GM21528 (cell line): ENCODE measurements around the gene TNFRSF19.

ENCODE experiments used
- ATAC-seq: cut with Tn5 transposase; IDR thresholded peaks from one replicate; pipeline ENCODE4 v1.9.1; 2021; ENCODE audit warnings: mild to moderate bottlenecking, moderate library complexity; ENCODE audit not compliant: unreplicated experiment, low FRiP score

TNFRSF19 gene

DNA sequence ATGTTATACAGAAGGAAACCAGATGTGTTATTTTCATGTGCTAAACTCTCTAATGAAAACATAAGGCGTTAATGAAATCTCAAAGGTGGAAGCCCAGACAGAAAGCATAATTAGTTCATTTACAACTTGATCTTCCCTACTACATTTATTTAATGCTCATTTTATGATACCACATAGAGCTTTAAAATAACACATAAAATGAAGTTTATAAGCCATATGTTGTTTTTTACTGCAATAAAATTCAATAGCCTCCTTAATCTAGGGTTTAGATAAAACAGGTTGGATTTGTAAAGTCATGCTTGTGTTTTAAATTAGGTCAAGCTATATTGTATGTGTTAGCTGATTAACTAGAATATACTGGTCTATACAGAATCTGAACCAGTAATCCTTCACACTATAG is 81.2 kb downstream of the TNFRSF19 start:
- no peak for ATAC-seq

DNA sequence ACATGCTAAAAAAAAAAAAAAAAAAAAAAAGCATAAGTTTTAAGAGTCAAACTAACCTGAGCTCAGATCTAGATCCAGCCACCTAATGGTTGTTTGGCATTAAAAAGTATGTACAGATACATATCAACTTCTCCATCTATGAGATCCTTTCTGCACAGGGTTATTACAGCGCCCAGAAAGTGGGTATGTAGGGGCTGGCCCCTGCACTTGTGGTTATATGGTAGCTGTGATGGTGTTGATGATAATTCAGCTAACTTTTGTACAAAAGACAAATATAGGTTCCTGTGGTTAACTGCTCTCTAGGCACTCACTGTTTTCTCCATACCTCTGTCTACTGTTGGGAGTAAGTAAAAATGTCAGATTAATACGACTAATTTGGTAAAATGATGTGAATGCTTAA is 81.7 kb downstream of the TNFRSF19 start:
- no peak for ATAC-seq

DNA sequence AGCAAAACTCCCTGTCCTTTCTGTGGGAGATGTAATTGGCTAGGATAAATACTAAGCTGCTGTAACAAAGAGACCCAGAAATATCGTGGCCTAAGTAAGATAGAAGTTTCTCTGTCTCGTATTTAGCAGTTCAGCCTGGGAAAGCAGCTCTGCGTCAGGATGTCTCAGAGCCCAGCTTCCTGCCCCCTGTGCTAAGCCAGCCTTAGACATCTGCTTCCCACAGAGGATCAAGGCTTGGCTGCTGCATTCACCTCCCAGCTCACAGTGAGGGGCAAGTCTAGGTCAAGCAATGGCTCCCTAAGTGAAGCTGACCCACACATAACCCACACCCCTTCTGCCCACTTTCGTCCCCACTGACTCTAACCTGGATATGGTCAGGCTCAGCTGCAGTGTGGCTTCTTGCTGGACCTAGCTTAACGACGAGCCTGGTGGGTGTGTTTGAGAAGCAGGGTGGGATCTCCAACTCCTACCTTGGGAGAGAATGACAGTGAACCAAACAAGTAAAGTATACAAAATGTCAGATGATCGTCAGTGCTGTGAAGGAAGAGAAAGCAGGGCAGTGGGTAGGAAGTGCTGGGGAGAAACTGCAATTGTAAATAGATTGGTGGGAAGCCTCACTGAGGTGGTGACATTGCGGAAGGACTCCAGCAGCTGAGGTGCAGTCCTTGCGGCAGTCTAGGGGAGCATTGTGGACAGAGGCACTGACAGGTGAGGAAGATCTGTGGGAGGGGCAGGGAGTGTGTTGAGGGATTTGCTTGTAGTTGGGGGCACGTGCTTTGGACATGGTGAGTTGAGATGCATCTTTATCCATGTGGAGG is 82.9 kb downstream of the TNFRSF19 start:
- no peak for ATAC-seq

DNA sequence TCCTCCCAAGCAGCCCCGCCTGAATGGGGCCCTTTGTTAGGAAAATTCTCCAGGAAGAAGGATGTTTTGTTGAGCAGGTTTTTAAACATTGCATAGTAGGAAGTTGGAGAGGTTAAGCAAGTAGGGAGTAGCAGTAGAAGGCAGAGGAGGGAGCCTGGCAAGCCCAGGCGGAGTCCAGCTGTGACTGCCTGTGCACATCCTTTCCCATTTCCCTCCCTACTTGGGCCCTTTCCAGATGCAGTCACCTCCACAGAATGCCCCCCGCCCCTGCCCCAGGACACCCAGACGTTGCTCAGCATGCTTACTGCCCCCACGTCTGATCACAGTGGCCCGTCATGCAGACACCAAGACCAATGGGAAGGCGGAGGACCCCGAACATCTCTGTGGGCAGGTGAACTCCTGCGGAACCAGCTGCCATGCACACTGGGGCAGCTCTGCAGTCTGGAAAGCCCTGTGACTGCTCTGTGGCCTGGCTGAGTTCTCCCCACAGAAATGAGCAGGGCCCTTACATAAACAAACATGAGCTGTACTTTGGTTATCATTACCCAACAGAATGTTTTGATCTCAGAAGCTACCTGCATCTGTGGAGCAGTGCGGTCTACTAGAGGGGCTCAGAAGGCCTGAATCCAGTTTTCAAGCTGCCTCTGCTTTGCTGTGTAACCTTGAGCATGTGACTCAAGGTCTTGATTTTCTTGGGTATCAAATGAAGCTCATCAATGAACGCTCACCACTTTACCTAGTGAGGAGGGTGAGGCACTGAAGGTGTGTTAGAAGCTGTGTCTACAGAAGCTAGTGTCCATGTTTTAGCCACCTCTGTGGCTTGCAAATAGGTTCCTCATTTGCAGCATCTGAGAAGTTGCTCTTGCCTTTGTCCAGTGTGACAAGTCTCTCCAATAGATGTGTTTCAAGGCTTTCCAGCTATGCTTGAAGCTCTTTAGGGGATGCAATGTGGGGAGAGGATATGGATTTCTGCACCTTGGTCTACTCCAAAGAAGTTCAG is 84.2 kb downstream of the TNFRSF19 start:
- ATAC-seq, result no peak

GRCh38 chr13:23655321-23655720 is 85.1 kb downstream of the TNFRSF19 start:
- ATAC-seq, result no peak

- no peak for ATAC-seq
Observed at GRCh38 chr13:23656637-23657371, 86.6 kb downstream of the TNFRSF19 start.

DNA sequence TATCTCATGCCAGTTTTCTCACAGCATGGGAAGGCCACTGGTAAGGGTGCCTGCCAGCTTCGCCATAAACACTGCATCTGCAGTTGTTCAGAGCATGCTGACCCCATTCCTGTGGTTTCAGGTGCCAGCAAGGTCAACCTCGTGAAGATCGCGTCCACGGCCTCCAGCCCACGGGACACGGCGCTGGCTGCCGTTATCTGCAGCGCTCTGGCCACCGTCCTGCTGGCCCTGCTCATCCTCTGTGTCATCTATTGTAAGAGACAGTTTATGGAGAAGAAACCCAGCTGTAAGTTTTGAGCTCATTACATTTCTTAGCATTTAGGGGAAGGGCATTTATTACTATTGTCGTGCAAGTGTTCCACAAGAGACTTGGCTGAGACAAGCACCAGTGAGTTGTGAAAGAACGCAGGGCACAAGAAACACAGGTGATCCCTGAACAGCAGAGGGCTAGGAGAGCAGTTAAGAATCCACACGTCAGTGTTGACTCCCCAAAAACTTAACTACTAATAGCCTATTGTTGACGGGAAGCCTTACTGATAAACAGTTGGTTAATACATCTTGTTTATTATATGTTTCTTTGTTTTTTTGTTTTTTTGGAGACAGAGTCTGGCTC is 88.8 kb downstream of the TNFRSF19 start:
- no peak for ATAC-seq

DNA sequence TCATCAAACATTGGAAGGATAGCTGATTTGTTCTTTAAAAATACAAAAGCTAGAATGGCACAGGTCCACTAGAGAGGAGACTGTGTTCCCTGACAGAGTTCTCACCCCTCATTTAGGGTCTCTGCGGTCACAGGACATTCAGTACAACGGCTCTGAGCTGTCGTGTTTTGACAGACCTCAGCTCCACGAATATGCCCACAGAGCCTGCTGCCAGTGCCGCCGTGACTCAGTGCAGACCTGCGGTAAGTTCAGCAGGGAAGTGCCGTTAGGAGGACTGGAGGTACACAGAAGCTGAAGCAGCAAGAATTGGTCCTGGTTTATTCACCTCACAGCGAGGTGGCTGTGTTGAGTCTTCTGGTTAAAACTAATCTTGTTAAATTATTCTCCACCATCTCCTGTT is 90.0 kb downstream of the TNFRSF19 start:
- no peak for ATAC-seq

DNA sequence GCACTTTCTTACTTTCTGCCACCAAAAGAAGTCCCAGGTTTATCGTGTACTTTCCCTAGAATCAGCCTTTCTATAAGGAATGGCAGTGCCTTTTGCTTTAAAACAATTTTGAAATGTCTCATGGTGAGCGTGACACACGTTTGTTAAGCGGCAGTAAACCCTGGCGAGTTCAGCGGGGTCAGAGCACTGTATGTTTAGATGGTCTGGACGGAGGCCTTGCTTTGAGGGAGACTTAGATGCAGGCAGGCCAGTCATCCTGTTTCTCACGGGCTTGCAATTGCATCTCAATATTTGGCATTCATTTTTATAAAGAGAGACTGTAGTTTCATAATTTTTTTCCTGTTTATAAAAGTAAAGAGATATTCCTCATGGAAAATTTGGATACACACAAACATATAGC is 96.4 kb downstream of the TNFRSF19 start:
- ATAC-seq, result no peak

GRCh38 chr13:23667750-23668149 is 97.5 kb downstream of the TNFRSF19 start:
- no peak for ATAC-seq

- no peak for ATAC-seq
Observed at GRCh38 chr13:23668562-23668961, 98.3 kb downstream of the TNFRSF19 start.

GRCh38 chr13:23670793-23671192 is 100.6 kb downstream of the TNFRSF19 start:
- no peak for ATAC-seq

- no peak for ATAC-seq
Observed at GRCh38 chr13:23671377-23671776, 101.2 kb downstream of the TNFRSF19 start.

DNA sequence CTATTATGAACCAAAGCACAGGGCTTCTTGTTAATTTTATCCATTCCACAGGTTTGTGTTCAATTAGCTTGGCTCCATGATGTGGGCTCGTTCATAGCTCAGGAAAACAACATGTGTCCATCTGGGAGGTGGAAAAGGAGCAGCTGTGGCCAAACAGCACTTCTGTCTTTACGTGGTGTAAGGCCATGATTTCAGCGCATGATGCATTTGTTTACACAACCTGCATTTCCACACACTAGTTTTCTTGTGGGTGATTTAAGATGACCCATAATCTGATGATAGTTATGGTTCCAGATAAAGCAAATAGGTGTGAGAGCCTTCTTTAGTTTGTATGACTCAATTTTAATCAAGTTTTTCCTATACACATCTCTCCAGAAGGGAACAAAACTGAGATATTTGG is 101.7 kb downstream of the TNFRSF19 start:
- ATAC-seq, result no peak

DNA sequence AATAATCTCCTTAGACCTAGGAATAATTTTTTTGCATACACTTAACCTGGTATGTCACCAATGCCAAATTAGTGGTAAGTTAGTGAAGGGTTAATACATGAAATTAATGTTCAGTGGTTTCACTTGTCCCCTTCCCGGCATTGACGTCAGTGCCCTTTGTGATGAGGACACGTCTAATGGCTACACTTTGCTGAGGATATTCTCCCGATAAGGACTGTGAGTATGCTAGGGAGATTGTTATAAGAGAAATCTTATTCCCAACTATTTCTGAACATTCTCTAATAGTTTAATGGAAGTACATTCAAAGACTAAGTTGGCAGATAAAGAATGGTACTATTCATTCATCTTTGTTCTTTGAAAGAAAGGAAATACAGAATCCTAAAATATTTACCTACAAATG is 102.4 kb downstream of the TNFRSF19 start:
- ATAC-seq, result no peak

- no peak for ATAC-seq
Observed at GRCh38 chr13:23673354-23673753, 103.1 kb downstream of the TNFRSF19 start.

- no peak for ATAC-seq
Observed at GRCh38 chr13:23673867-23674605, 103.8 kb downstream of the TNFRSF19 start.

DNA sequence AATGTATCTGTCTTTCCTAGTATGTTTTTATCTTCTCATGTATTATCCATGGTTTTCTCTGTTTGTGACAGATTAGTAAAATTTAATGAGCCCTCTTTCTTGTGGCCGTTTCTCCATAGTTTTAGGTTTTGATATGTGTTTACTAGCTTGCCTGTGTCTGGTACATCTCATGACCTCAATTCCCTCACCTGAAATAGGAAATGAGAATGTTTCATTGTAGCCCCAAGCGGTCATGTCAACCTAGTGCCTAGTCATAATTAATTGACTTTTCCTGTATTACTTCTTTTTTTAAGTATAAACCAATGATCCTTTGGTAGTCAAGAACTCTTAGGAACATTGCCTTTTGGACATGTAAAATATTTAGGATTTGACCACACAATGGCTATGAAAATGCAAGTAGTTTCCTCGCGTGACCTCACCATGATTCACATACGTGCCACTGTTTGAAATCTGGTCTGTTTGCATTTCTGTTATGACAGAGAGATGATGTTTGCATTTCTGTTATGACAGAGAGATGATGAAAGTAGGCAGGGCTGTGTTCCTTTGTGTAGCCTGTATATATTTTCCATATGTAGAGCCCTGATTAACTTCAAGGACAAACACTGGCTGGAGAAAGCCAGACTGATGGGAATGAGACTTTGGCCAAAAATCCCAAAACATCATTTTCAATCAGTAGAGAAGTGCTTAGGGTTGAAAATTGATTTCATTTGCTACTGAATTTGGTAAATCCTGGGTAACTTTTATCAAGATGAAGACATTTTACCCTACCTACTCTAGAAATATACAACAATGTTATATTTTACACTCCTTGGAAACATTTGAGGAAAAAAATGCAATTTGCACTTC is 104.8 kb downstream of the TNFRSF19 start:
- ATAC-seq, result no peak
